Activated CD8-positive, alpha-beta memory T cell treated with anti-CD3 and anti-CD28 coated beads, Interleukin-2, amount 10 ng/mL, durations not matched to agents 7 days and 5 days (primary cell): ENCODE data around the gene CDK14. TPM values are rescaled to one million over a fixed set of nuclear protein-coding genes. Genes with fewer than 3 reads are reported as not detected.
"Not testable (repeated sequence)": the region's sequence is repeated elsewhere in the genome, so short reads cannot be mapped to it uniquely, and the experiment has no call there.

ENCODE experiments used
- ATAC-seq: fragments of 150-1000 bp; cut with Tn5 transposase; one replicate; pipeline ENCODE4 v1.10.0; 2021; ENCODE audit warnings: moderate library complexity
- CTCF ChIA-PET: fragments of 350-600 bp; sonication (Branson Sonifier 250); formaldehyde crosslinking; loops from one replicate; lab custom pipeline; 2021; ENCODE audit warnings: antibody characterized with exemption; lab: Charles Lee
- DNase-seq: peaks from one replicate; pipeline ENCODE4 v3.0.0-alpha.2; 2020
- H3K27ac Mint-ChIP-seq: one replicate; pipeline ENCODE4 v1.8.0; 2021; ENCODE audit warnings: mild to moderate bottlenecking, mixed read lengths
- H3K27me3 Mint-ChIP-seq: one replicate; pipeline ENCODE4 v1.8.0; 2021; ENCODE audit warnings: mixed read lengths
- H3K36me3 Mint-ChIP-seq: one replicate; pipeline ENCODE4 v1.8.0; 2021; ENCODE audit warnings: mild to moderate bottlenecking, mixed read lengths
- H3K4me1 Mint-ChIP-seq: one replicate; pipeline ENCODE4 v1.8.0; 2021; ENCODE audit warnings: mixed read lengths
- H3K4me3 Mint-ChIP-seq: one replicate; pipeline ENCODE4 v1.8.0; 2021; ENCODE audit warnings: mild to moderate bottlenecking, moderate library complexity, mixed read lengths
- H3K9me3 Mint-ChIP-seq: one replicate; pipeline ENCODE4 v1.8.0; 2022; ENCODE audit warnings: low read depth, mixed read lengths
- total RNA-seq, 2 experiments: library from RNA; stranded (reverse); gene quantifications; one replicate each; pipeline ENCODE4 v1.2.3, GENCODE V29; 2021

CDK14 gene
- total RNA-seq, 2 experiments from 2014 or later: 0.20 to 0.23 TPM

GRCh38 chr7:90625562-90625961 lies 29.4 kb downstream of the CDK14 start:
- no peak overlapping the region for H3K27ac Mint-ChIP-seq
- CTCF ChIA-PET: no interaction called here
- H3K36me3 Mint-ChIP-seq: no peaks in the 10 kb centered on the region
- no peaks in the 10 kb centered on the region for H3K4me1 Mint-ChIP-seq
- ATAC-seq (no peak), DNase-seq (no peak)
- H3K27me3 Mint-ChIP-seq: no peaks in the 10 kb centered on the region
- H3K9me3 Mint-ChIP-seq: no peaks in the 10 kb centered on the region
- H3K4me3 Mint-ChIP-seq: no peak overlapping the region

GRCh38 chr7:90626013-90626412 lies 29.9 kb downstream of the CDK14 start:
- no peaks in the 10 kb centered on the region for H3K27me3 Mint-ChIP-seq
- no peaks in the 10 kb centered on the region for H3K4me1 Mint-ChIP-seq
- H3K4me3 Mint-ChIP-seq: no peak overlapping the region
- H3K9me3 Mint-ChIP-seq: no peaks in the 10 kb centered on the region
- DNase-seq: no peak
- ATAC-seq: no peak
- H3K27ac Mint-ChIP-seq: no peak overlapping the region
- CTCF ChIA-PET: no interaction called here
- no peaks in the 10 kb centered on the region for H3K36me3 Mint-ChIP-seq

DNA sequence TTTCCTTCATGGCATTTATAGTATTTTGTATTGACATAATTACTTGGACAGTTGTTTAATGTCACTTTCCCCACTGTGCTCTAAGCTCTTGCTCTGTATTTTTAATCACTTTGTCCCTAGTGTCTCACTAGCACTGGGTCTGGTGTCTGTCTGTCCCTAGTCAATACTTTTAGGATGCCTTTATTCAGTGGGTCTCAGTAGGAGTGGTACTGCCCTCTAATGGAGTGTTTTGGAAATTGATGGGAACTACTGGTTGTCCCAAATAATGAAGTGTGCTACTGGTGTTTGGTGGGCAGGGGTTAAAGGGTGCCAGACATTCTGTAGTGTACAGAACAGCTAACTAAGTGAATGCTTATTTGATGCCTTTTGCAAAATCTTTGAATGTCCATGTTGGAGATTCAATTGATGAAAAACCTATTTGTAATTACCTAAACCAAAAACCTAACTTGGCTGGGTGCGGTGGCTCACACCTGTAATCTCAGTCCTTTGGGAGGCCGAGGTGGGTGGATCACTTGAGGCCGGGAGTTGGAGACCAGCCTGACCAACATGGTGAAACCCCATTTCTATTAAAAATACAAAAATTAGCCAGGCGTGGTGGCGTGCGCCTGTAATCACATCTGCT lies 33.3 kb downstream of the CDK14 start:
- no peaks in the 10 kb centered on the region for H3K9me3 Mint-ChIP-seq
- CTCF ChIA-PET: interaction anchor here (1.6 kb wide), 1 partner anchor 174 kb away, joined by 4 read pairs; no protein-coding TSS in a partner anchor
- DNase-seq (no peak), ATAC-seq (no peak)
- H3K4me1 Mint-ChIP-seq: no peaks in the 10 kb centered on the region
- H3K27ac Mint-ChIP-seq: no peak overlapping the region
- no peaks in the 10 kb centered on the region for H3K27me3 Mint-ChIP-seq
- no peaks in the 10 kb centered on the region for H3K36me3 Mint-ChIP-seq
- H3K4me3 Mint-ChIP-seq: no peak overlapping the region

DNA sequence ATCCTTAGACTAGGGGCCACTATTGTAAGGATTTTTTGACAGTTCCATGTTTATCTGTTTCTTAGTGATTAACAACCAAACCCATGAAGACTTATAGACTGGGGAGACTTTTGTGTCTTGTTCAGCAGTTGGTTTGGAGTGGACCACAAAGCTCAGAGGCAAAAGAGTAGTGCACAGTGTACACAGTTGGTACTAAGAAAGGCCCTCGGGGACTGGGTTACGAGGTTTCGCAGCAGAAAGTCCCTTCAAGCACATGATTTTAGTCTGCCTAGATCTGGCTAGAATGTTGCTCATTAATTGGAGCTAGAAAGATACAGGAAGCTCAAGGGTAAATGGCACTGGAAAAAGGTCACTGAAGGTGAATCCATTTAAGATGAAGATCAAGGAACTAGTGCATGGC lies 35.4 kb downstream of the CDK14 start:
- no peak for ATAC-seq
- CTCF ChIA-PET: no interaction called here
- Mint-ChIP-seq H3K4me1 (no peaks in the 10 kb centered on the region), H3K27me3 (no peaks in the 10 kb centered on the region), H3K9me3 (no peaks in the 10 kb centered on the region), H3K36me3 (no peaks in the 10 kb centered on the region), H3K27ac (no peak overlapping the region), H3K4me3 (no peak overlapping the region)
- DNase-seq: no peak

GRCh38 chr7:90639683-90640082 lies 43.6 kb downstream of the CDK14 start:
- H3K36me3 Mint-ChIP-seq, H3K4me3 Mint-ChIP-seq, H3K9me3 Mint-ChIP-seq, CTCF ChIA-PET, DNase-seq, H3K27ac Mint-ChIP-seq, H3K4me1 Mint-ChIP-seq, H3K27me3 Mint-ChIP-seq, ATAC-seq: not testable (repeated sequence)

- H3K4me1 Mint-ChIP-seq: no peaks in the 10 kb centered on the region
- H3K27ac Mint-ChIP-seq: no peak overlapping the region
- no peaks in the 10 kb centered on the region for H3K9me3 Mint-ChIP-seq
- CTCF ChIA-PET: no interaction called here
- H3K4me3 Mint-ChIP-seq: no peak overlapping the region
- no peak for DNase-seq
- H3K36me3 Mint-ChIP-seq: no peaks in the 10 kb centered on the region
- no peak for ATAC-seq
- H3K27me3 Mint-ChIP-seq: no peaks in the 10 kb centered on the region
Measured at GRCh38 chr7:90642978-90643377, 46.9 kb downstream of the CDK14 start.

- ATAC-seq (no peak), DNase-seq (no peak)
- Mint-ChIP-seq H3K36me3 (no peaks in the 10 kb centered on the region), H3K4me1 (no peaks in the 10 kb centered on the region), H3K4me3 (no peak overlapping the region), H3K27ac (no peak overlapping the region), H3K27me3 (no peaks in the 10 kb centered on the region), H3K9me3 (no peaks in the 10 kb centered on the region)
- CTCF ChIA-PET: interaction anchor here (0.7 kb wide), 1 partner anchor 180 kb away, joined by 3 read pairs; no protein-coding TSS in a partner anchor
Measured at GRCh38 chr7:90645784-90646183, 49.7 kb downstream of the CDK14 start.

- no peaks in the 10 kb centered on the region for H3K27me3 Mint-ChIP-seq
- no peaks in the 10 kb centered on the region for H3K9me3 Mint-ChIP-seq
- ATAC-seq (no peak), DNase-seq (no peak)
- H3K36me3 Mint-ChIP-seq: no peaks in the 10 kb centered on the region
- H3K4me1 Mint-ChIP-seq: no peaks in the 10 kb centered on the region
- no peak overlapping the region for H3K4me3 Mint-ChIP-seq
- CTCF ChIA-PET: no interaction called here
- H3K27ac Mint-ChIP-seq: no peak overlapping the region
Measured at GRCh38 chr7:90648107-90648506, 52.0 kb downstream of the CDK14 start.

- ATAC-seq (no peak), DNase-seq (no peak)
- Mint-ChIP-seq H3K27ac (no peak overlapping the region), H3K27me3 (no peaks in the 10 kb centered on the region), H3K4me3 (no peak overlapping the region), H3K4me1 (no peaks in the 10 kb centered on the region), H3K9me3 (no peaks in the 10 kb centered on the region), H3K36me3 (no peaks in the 10 kb centered on the region)
- CTCF ChIA-PET: no interaction called here
Measured at GRCh38 chr7:90648834-90649233, 52.7 kb downstream of the CDK14 start.

- no peak overlapping the region for H3K4me3 Mint-ChIP-seq
- H3K4me1 Mint-ChIP-seq: no peaks in the 10 kb centered on the region
- H3K9me3 Mint-ChIP-seq: no peaks in the 10 kb centered on the region
- H3K36me3 Mint-ChIP-seq: no peaks in the 10 kb centered on the region
- CTCF ChIA-PET: no interaction called here
- H3K27me3 Mint-ChIP-seq: no peaks in the 10 kb centered on the region
- no peak overlapping the region for H3K27ac Mint-ChIP-seq
- DNase-seq (no peak), ATAC-seq (no peak)
Measured at GRCh38 chr7:90654718-90655427, 58.8 kb downstream of the CDK14 start.

DNA sequence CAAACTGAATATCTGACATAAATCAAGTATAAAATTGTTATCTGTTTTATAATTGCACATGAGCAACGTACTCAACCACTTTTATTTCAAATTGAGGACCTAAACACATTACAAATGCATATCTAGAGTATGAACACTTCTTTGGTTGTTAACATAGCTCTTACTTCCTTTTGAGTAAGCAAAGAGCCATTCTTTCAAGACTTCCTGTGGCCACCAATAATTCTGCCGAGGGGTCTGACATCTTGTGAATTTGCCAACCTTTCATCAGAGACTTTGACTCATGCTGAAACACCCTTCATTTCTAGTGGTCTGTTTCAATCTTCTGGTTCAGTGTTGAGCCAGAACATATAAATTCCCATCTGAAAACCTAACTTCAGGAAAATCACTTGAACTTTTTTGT lies 59.4 kb downstream of the CDK14 start:
- no peak overlapping the region for H3K27ac Mint-ChIP-seq
- DNase-seq (no peak), ATAC-seq (no peak)
- no peaks in the 10 kb centered on the region for H3K36me3 Mint-ChIP-seq
- H3K4me1 Mint-ChIP-seq: no peaks in the 10 kb centered on the region
- H3K9me3 Mint-ChIP-seq: no peaks in the 10 kb centered on the region
- no peaks in the 10 kb centered on the region for H3K27me3 Mint-ChIP-seq
- H3K4me3 Mint-ChIP-seq: no peak overlapping the region
- CTCF ChIA-PET: no interaction called here

GRCh38 chr7:90657481-90657880 lies 61.4 kb downstream of the CDK14 start:
- H3K27me3 Mint-ChIP-seq: no peaks in the 10 kb centered on the region
- H3K4me3 Mint-ChIP-seq: no peak overlapping the region
- H3K9me3 Mint-ChIP-seq: no peaks in the 10 kb centered on the region
- CTCF ChIA-PET: no interaction called here
- DNase-seq (no peak), ATAC-seq (no peak)
- no peaks in the 10 kb centered on the region for H3K4me1 Mint-ChIP-seq
- H3K36me3 Mint-ChIP-seq: no peaks in the 10 kb centered on the region
- H3K27ac Mint-ChIP-seq: no peak overlapping the region

DNA sequence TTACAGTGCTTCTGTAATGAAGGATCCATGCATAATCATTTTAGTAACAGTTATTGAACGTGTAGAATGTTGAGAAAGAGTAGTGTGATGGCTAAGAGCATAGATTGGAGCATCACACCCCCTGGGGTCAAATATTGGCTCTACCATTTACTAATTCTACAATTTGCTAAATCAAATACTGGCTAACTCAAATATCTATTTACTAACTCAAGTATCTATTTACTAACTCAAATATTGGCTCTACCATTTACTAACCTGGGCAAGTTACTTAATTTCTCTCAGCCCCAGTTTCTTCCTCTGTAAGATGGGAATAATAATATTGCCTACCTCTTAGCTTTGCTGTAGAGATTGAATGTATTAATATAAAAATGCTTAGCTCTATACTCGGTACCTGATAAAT lies 64.0 kb downstream of the CDK14 start:
- Mint-ChIP-seq H3K9me3 (no peaks in the 10 kb centered on the region), H3K4me3 (no peak overlapping the region), H3K36me3 (no peaks in the 10 kb centered on the region), H3K27me3 (no peaks in the 10 kb centered on the region), H3K27ac (no peak overlapping the region), H3K4me1 (no peaks in the 10 kb centered on the region)
- CTCF ChIA-PET: no interaction called here
- DNase-seq (no peak), ATAC-seq (no peak)

GRCh38 chr7:90660819-90661218 lies 64.7 kb downstream of the CDK14 start:
- CTCF ChIA-PET: no interaction called here
- DNase-seq: no peak
- no peak for ATAC-seq
- H3K4me1 Mint-ChIP-seq: no peaks in the 10 kb centered on the region
- H3K9me3 Mint-ChIP-seq: no peaks in the 10 kb centered on the region
- H3K27me3 Mint-ChIP-seq: no peaks in the 10 kb centered on the region
- no peak overlapping the region for H3K4me3 Mint-ChIP-seq
- H3K36me3 Mint-ChIP-seq: no peaks in the 10 kb centered on the region
- H3K27ac Mint-ChIP-seq: no peak overlapping the region
